ENCODE results near the gene PIAS4. TPM values are rescaled to one million over a fixed set of nuclear protein-coding genes. Genes with fewer than 3 reads are reported as not detected.

The PIAS4 gene
- 10.1 and 10.8 TPM in 2 replicates for total RNA-seq

GRCh38 chr19:4007021-4007835, at the start of gene PIAS4:
PIAS4 (plus strand) TSS chr19:4007736; CDS start chr19:4007761, 25 bp downstream.

GRCh38 chr19:3970808-3971598, 36.5 kb upstream of the PIAS4 start, which contains the start of gene DAPK3:
DAPK3 (minus strand) TSS chr19:3971099; CDS start chr19:3969735, 1,364 bp downstream.

GRCh38 chr19:3984908-3985642, 22.5 kb upstream of the PIAS4 start, which contains the start of gene EEF2:
EEF2 (minus strand) TSS chr19:3985463; CDS start chr19:3985380, 83 bp downstream.

GRCh38 chr19:4066682-4067395, 59.3 kb downstream of the PIAS4 start, which contains the start of gene ZBTB7A:
ZBTB7A (minus strand) TSS chr19:4066899; CDS start chr19:4055232, 11,667 bp downstream.

Other genes with a start within 250 kb of the PIAS4 start
- gene APBA3, start 246.0 kb upstream of the PIAS4 start, total RNA-seq = 28.3 and 33.3 TPM in 2 replicates
- 46.8 and 67.6 TPM in 2 replicates for gene MRPL54, start 245.1 kb upstream of the PIAS4 start, total RNA-seq
- gene RAX2, start 235.5 kb upstream of the PIAS4 start, total RNA-seq = not detected in 2 replicates
- gene MATK, start 221.4 kb upstream of the PIAS4 start, total RNA-seq = not detected in 2 replicates
- gene ZFR2, start 138.7 kb upstream of the PIAS4 start, total RNA-seq = not detected in 2 replicates
- gene ATCAY, start 127.1 kb upstream of the PIAS4 start, total RNA-seq = not detected in 2 replicates
- gene NMRK2, start 74.7 kb upstream of the PIAS4 start, total RNA-seq = not detected in 2 replicates
- 49.3 and 59.2 TPM in 2 replicates for gene DAPK3, start 36.6 kb upstream of the PIAS4 start, total RNA-seq
- gene EEF2, start 22.3 kb upstream of the PIAS4 start, total RNA-seq = 3,060 and 3,544 TPM in 2 replicates
- 53.6 and 56.2 TPM in 2 replicates for gene ZBTB7A, start 59.2 kb downstream of the PIAS4 start, total RNA-seq
- 154 and 160 TPM in 2 replicates for gene MAP2K2, start 116.4 kb downstream of the PIAS4 start, total RNA-seq
- 2.2 TPM in 1 of 2 replicates, not detected in the other for gene CREB3L3, start 145.9 kb downstream of the PIAS4 start, total RNA-seq
- gene SIRT6, start 174.8 kb downstream of the PIAS4 start, total RNA-seq = 15.2 and 19.8 TPM in 2 replicates
- gene ANKRD24, start 175.0 kb downstream of the PIAS4 start, total RNA-seq = 0.75 and 1.5 TPM in 2 replicates
- not detected in 2 replicates for gene EBI3, start 221.8 kb downstream of the PIAS4 start, total RNA-seq
- 13.8 and 18.2 TPM in 2 replicates for gene YJU2, start 239.3 kb downstream of the PIAS4 start, total RNA-seq

Data from cardiac ventricle fibroblast (primary cell).